Heart left ventricle (tissue), 13 donors: Measurements from ENCODE around the gene SPATA12.

Source experiments
- CTCF ChIP-seq, 12 donors: fragments of 200-600 bp; sonication (generic) in 4 of 12; IDR thresholded peaks; one replicate each; pipeline versions ENCODE4 v1.5.0 to v1.8.0; 2018 to 2022; ENCODE audit warnings: antibody characterized with exemption in 12 of 12, mild to moderate bottlenecking in 5 of 12
- POLR2A ChIP-seq, 2 donors: fragments of 450-650 bp; IDR thresholded peaks; one replicate each; pipeline ENCODE4 v1.6.1; 2017; ENCODE audit warnings: antibody characterized with exemption in 2 of 2, mild to moderate bottlenecking in 2 of 2, moderate library complexity in 2 of 2
- donor health status: ischemic (EF 13 %, LVEDD 7.1; RV severe dilation, severe dysfunction).
- donor health status: DM: no; HTN: yes; CAD: no.
- donor health status: DM: no; HTN: no; CAD: no.
- donor health status: ischemic (EF 25% LVEDD 6.9; RV normal size, moderate dysfunction).
- donor health status: ischemic (EF 25% LVEDD 5.7; RV mildly dilated, moderate dysfunction).
- donor health status: ischemic (EF 35%, LVEDD 5.7; RV mildly dilated, moderate dysfunction).
- donor health status: nonischemic (EF 11% LVEDD 7.7; RV severe dilation, severe dysfunction).
- donor health status: DM: yes; HTN: yes; CAD: no.
- donor health status: PGD.
- donor health status: ischemic (EF 29% LVEDD 5.4; RV normal size, mild dysfunction).
- donor health status: nonischemic (EF 23%, LVEDD 6.1; RV moderate dilation, normal function).

- TF ChIP-seq CTCF (IDR thresholded peaks at IDR 0.05): no peak
- TF ChIP-seq POLR2A (IDR thresholded peaks at IDR 0.05): no peak
Observed at GRCh38 chr3:57059411-57059810, 1.1 kb upstream of the SPATA12 start.
